ENCODE results near the gene CXCL12. TPM values are rescaled to one million over a fixed set of nuclear protein-coding genes. Genes with fewer than 3 reads are reported as not detected.

CXCL12 gene
- total RNA-seq, 1 experiment from 2014 or later, result not detected

DNA sequence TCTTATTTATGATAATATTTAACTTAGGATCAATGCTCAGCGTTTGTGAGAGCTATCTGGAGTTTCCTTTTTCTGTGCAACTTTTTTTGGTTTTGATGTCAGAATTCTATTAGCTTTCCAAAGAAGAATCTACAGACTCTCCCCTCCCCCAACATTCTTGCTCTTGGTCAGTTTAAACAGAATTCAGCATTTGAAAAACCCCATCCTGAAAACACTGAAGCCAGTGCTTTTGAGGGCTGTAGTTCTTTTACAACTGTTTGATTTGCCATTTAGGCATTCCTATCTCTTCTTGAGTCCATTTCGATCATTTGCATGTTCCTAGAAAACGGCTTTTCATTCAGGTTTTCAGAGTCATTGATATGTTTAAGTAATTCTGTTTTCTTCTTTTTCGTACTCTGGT lies 15.6 kb upstream of the CXCL12 start:
- DNase-seq (ENCODE audit: extremely low read depth, low read depth), result no peak

DNA sequence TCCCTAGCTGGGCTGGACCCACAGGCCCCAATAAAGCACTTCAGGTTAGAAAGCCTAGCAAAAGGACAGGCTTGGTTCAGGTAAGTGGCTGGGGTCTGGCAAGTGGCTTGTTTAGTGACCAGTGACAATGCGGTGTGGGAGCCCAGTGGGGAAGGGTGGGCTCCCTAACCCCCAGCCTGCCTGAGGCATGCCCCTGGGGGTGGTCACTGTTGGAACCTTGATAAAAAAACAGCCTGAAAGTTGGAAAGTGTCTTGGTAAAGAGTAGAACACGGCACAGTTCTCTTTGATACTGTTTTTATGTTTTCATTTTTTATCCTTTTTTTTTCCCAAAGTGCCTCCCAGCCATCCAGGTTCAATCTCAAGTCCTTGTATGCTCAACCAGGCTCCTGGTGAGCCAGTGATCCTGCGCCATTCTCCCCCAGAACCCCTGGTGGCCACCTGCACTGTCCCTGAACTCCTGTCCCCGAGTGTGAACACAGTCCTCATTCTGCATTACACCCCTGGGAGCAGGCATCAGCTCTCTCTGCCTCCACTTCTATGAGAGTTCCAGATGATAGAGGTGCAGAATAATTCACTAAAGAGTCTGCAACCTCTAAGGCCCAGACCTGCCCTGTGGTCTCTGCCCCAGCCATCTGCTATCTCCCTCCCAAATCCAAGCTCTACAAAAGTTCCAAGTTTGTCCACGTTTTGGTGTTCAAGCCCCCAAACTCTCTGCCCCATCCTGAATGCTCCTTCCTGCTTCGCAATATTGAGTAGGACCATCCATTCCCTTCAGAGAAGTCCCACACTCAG lies 15.0 kb upstream of the CXCL12 start:
- no peak for DNase-seq (ENCODE audit: extremely low read depth, low read depth)

DNA sequence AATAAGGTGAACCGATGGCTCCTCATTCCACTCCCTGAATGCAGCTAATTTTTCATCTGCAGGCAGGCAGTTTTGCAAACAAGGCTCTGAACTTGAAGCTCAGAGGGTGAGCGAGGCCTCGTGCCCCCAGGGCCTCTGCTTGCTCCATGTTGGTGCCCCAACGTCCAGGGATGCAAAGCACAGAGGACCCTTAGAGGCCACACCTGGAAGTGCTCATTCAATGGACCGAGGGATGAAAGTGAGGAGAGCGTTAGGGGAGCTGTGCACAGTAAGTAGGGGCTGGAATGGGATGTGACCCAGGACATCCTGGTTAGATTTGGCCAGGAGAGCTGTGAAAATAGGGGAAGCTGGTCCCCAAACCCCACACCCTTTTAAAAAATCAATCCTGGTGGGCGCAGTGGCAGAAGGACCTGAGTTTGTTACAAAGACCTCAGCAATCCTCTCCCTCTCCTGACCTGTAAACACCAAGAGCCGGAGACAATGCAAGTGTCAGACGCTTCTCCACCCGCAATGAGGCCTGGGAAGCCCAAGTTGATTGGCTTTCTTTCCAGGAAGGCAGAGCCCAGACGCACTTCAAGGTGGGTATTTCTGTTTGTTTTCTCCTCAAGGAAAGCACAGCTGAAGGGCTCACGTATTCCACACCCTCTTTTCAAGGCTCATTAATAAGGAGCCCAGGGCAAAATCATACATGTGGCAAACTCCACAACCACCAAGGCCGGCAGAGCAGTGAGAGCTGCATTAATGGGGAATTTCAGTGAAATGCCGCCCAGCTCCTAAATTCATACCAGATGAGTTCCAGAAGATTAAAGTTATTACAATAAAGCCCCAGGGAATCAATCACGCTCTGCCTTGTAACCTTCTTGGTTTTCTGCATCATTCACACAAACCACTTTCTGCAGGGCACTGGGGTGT lies 14.1 kb upstream of the CXCL12 start:
- DNase-seq (ENCODE audit: extremely low read depth, low read depth), result no peak

DNA sequence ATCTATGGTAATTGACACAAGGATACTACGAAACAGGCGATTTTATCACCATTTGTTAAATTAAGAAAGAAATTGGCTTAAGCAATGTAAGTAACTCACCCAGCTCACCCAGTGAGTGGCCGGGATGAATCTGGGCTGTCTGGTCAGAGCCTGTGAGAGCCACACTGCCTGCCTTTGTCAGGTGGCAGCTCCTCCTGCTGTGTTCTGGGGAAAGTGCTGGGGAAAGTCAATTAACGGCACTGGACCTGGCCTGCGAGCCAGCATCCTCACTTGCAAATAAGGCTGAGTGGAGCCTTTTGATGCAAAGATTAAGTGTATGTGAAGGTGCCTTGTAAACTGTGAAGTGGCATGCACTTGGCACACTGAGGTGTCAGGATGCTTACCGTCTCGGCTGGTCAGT lies 13.4 kb upstream of the CXCL12 start:
- DNase-seq (ENCODE audit: extremely low read depth, low read depth), result no peak

DNA sequence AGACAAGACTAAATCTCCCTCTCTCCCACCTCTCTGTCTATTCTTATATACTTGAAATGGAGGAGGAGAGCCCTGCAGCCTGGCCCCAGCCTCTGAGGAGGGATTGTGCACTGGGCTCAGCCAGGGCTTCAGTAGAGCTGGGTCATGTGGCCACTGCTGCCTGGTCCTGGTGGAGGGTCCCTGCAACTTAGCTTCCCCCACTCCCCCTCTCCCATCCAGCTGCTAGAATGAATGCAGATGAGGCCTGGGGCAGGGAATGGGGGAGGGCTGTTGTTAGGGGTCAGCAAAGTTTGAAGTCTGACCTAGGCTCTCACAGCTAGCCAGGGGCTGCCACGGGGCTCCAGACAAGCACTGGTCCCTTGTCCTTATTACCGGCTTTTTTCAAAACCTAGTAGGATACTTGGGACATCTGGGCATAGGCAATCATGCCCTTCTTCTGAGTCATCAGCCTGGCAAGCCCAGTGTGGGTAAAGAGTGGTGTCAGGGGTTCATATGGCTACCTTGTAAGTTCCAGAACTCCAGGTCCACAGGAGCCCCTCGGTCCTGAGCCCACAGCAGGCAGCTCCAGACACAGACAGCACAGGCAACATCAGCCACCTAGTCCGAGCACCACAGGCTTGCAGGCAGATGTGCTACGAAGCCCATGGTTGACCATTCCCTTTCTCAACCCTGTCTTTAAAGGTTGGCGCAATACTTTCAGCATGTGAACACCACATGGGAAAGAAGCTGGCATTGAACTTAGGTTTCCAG lies 12.8 kb upstream of the CXCL12 start:
- DNase-seq (ENCODE audit: extremely low read depth, low read depth), result no peak

DNA sequence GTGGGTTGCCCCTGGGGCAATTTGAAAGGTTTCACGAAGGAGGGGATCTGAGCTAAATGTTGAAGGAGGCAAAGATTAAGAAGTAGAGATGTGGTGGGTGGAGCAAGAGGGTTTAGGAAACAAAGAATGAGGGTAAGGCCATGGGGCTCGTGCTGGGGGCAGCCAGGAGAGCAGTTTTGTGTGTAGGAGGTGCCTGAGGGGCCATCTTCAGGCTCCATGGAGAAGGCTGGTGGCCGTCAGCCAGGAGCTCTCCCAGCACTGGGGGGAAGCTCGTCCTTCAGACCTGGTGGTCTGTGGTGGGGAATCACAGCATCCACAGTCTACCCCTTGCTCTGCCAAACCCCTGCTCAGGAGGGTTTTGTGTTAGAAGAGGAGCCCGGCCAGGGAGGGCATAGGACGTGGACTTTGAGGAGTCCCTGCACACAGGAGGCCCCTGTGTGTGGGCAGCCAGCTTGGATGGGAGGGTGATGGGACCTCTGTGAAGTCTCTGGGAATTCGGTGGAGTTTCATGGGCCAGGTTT lies 11.8 kb upstream of the CXCL12 start:
- DNase-seq (ENCODE audit: extremely low read depth, low read depth), result no peak

DNA sequence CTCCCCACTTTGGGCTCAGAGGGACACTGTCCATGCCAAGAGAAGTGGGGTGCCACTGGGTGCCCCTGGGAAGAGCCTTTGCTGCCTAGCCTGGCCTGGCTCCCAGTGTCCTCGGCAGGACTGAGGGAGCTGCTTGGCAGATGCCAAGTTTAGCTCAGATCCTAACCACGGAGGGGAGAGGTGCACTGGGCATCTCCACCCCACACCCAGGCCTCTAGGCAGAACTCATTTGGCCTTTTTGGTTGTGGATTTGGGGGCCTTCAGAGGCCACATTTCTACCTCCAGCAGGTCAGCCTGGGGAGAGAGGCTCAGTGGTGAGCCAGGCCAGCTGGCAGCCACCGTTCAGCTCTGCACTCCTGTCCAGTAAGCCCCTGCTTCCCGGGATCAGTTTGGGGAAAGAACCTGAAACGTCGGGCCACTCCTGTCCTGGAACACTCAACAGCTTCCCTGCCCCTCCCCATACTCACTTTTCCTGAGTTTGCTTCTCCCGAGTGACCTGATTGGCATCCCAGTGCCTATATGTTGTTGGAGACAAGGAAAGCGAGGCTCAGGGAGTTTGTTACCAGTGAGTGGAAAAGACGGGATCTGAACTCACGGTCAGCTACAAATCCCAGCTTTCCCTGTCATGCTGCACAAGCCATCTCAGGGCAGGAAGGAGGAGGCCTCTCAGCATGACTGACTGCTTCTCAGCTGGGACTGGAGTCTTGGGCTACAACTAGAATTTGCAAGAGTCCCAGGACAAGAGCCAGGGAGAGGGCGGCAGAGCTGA lies 11.2 kb upstream of the CXCL12 start:
- no peak for DNase-seq (ENCODE audit: extremely low read depth, low read depth)

DNA sequence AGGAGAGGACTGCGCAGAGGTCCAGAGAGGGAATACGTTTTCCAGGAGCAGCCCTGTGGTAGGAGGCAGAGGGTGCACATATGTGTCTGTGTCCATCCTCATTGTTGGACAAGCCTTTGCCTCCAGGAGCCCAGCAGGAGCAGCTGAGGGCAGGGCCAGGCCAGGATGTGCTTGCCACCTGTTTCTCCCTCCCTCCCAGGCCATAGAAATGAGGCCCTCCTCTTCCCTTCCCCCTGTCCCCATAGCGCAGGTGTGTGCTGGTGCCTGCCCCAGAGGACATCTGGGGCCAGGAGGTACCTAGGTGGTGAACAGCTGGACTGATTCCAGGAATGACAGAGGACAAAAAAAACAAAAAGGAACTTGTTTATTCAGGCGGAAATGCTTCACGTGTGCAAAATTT lies 10.5 kb upstream of the CXCL12 start:
- DNase-seq (ENCODE audit: extremely low read depth, low read depth), result no peak

DNA sequence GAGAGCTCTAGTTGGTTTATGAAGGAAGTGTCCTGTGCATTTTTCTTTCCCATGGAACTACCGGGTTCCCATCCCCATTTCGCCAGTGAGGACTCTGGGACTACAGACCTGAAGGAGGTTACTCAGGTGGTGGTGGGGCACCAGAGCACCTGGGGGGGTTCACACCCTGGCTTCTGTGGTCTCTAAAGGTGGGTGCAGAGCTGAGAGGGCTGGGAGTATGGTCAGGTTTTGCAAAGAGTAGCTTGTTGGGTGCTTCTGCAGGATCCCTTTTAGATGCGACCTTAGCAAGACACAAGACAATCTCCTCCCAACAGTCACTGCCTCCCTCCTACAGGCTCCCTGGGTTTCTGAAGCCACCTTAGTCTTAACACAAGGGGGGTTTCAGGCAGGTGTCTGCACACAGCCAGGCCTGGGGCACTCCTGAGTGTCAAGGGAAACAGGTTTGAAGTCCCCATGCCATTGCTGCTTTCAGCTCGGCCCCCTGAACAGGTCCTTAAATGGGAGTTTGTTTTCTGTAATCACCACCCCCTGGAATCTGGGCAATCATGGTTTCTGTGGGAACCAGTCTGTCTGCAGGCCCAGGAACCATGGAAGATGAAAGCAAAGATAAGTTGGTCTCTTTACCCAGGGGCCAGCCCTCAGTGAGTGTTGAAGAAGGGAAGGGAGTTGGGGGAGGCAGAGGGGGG lies 9.9 kb upstream of the CXCL12 start:
- DNase-seq (ENCODE audit: extremely low read depth, low read depth), result no peak

DNA sequence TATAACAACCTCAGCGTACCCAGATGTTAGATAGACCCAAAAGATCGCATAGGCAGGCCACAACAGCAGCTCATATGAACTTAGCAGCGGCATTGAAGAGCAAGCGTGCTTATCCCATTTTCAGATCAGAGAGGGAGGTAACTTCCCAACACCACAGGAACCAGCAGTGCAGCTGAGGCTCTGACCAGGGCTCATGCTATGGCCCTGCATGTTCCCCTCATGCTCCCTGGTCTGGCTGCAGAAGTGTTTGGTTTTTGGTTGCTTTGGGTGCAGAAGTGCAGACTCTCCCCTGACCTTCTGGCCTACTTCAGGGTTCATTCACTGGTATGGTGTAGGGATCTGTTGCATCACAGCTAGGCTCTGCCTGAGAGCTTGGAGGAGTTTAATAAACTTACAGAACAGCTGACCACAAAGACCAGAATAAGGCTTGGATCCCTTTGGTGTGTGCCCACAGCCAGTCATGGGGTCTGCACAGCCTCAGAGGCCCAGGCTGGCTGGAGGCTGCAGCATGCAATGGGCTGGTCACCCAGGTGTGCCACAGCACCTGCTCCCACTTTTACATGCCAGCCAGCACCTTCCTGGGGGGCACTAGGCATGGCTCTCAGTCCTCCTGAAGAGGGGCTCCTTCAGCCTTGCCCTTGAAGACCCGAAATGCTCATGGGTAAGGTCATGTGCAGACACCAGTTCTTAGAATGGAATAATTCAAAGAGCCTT lies 9.1 kb upstream of the CXCL12 start:
- no peak for DNase-seq (ENCODE audit: extremely low read depth, low read depth)

DNA sequence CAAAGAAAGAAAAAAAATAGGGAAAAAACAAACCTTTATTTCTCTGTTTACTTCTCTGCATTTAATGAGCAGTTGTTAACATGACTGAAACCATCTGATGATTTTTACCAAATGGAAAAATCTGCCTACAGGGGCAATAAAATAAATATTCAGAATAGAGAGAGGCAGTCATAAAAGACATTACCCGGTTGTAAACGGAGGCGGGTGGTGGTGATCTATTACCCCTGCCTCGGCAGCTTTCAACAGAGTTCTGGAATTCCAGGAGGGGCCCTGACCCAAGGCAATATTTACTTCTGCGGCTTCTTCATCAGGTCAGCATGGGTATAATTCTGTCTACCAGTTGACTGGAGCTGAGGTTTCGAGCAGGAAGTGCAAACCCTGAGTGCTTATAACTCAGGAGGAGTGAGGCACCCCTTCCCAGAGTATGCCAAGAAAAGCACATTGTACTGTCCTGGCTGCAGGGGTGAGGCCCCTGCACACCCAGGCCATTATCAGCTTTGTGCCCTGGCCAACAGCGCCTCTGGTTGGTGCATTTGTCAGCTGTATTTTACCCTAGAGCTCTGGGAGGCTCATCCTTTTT lies 8.2 kb upstream of the CXCL12 start:
- DNase-seq (ENCODE audit: extremely low read depth, low read depth), result no peak

DNA sequence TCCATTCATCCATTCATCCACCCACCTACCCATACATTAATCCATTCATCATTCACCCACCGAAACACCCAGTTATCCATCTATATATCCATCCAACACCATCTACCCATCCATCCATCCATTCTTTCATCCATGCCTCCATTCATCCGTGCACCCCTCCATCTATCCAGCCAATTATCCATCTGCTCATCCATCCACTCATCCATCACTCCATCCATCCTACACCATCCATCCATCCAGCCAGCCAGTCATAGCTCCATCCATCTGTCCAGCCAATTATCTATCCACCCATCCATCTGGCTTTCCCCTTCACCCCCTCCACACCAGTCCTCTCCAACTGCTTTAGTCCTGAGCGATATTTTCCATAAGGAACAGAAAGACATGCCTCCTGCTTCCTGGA lies 7.5 kb upstream of the CXCL12 start:
- no peak for DNase-seq (ENCODE audit: extremely low read depth, low read depth)

DNA sequence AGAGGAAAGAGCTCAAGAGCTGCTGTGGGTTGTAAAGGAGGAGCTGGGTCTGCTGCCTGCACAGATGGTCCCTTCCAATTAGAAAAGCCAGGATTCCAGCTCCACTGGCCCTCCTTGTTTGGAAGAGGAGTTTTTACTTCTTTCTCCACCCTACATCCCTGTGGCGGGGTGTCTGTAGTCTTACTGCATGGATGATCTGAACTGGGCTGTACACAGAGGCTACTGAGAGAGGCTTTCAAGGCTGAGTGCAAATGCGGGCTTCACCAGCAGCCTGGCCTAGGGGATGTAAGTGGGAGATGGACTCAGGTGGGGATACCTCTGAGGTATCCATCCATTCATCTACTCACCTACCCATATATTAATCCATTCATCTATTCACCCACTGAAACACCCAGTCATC lies 7.1 kb upstream of the CXCL12 start:
- no peak for DNase-seq (ENCODE audit: extremely low read depth, low read depth)

DNA sequence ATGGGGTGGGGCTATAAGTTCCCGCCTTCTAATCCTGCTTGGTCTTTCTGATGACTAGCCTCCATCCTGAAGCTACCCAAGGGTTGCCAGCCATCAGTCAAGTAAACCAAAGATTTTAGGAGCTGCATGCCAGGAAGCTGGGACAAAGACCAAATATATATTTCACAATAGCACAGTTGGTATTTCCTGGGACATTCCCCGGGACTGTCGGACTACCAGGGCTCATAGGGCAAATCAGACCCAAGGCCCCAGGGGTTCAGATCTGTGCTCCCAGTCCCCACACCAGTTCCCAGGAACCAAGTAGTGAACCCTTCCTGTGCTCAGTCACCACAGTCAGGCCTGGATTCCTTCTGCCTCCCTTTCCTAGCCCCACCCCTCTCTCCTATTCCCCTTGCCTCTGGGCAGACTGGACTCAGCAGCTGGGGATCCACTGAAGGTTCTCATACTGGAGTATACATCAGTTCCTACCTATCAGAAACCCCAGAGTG lies 5.7 kb upstream of the CXCL12 start:
- no peak for DNase-seq (ENCODE audit: extremely low read depth, low read depth)

DNA sequence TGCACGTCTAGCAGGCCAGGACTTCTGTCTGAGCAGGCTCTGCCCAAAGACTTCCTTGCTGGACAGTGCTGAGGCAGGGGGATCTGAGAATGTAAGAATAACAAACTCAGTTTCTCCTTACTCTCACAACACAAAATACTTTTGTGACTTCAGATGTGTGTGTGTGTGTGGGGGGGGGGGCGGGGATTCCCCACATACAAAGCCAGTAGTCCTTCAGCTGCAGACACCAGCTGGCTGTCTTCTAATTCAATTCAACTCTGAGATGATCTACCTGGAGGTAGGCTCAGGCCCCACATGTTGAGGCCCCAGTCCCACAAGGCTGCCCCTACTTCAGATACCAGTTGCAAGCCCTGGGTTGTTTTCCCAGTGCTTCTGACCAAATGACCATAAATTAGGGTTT lies 4.7 kb upstream of the CXCL12 start:
- no peak for DNase-seq (ENCODE audit: extremely low read depth, low read depth)

DNA sequence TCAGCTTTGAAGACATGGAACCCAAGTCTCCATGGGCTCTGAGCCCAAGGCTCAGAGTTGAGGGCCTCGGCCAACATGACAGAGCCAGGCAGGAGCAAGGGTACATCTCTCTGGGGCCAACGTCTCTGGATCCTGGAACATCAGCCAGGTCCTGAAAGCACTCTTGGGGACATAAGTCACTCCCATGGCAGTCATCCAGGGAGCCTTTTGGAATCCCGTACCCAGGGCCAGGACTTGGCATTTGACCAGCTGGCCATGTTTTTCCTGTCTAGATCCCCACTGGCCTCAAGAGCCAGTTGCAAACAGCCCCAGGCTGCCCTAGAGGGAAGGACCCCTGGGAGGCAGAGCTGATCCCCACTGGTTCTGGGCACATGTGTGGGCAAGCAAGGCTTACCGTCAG lies 4.3 kb upstream of the CXCL12 start:
- no peak for DNase-seq (ENCODE audit: extremely low read depth, low read depth)

DNA sequence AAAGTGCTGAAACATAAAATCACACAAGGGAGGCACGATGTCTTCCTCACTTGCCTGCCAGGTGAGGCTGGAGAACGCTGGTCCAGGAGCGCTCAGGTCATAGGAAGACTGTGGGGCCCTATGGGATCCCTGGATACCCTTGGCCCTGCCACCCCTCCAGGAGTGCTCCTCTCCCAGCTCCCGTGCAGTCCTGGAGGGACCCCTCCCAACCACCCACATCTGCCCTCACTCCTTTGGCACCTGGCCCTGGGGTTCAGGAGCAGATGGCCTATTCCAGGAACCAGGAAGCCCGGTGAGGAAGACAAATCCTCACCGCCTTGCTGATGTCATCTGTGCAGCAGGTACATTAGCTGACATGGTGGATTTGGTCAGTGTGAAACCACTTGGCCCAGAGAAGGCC lies 3.7 kb upstream of the CXCL12 start:
- DNase-seq (ENCODE audit: extremely low read depth, low read depth), result no peak

DNA sequence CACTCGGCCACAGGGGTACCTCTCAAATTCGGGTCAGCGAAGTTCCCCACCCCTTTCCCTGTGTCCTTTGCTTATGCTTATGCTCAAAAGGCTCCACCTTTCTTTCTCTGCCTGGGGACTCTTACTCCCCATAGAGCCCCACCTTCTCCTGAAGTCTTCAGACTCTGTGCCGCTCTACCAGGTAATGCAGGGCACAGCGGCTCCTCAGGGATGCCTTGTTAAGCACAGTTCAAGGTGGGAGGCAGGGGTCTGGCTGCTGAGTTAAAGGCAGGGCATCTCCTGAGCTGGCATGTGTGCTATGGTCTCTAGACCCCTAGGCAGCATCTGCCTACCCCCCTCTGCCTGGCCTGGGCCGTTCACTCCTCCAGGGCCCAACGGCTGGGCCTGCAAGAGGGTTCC lies 3.0 kb upstream of the CXCL12 start:
- no peak for DNase-seq (ENCODE audit: extremely low read depth, low read depth)

Data from NCI-H460 (cell line).